Measurements from ENCODE around the gene TTLL9. TPM values are rescaled to one million over a fixed set of nuclear protein-coding genes. Genes with fewer than 3 reads are reported as not detected.

The TTLL9 gene
- total and polyA plus RNA-seq, 2 of the 13 experiments (the other 11 are each of a cell fraction or from before 2014, with no cell fraction given) = not detected

DNA sequence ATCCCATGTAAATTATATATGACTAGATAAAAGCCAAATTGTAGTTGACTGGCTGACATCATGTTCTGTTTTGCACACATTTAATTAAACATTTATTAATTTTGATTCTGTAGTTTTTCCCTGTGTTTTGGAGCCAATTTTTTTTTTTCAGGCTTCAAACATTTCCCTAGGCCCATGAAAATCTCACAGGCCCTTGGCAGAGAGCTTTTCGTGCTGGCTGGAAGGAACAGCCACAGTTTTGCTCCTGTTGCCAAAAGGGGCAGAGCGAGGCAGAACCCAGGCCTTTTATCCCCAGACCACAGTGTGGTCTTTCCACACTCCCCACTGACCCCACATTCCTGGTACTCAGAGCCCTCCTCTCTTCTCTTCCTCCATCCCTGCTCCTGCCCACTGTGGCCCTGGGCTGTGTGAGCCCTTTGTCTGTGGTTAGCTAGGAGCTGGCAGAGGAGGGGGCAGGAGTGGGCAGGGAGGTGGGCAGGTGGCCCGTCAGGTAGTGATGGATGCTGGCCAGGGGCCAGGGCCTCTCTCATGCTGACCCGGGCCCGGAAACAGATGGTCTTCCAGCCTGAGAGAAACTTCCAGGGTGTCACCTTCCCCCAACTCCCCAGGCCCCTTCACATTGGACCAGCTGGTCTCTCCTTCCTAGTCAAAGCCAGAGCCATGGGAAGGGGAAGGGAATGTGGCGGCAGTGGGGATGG lies 120.4 kb downstream of the TTLL9 start:
- Histone ChIP-seq H3K27me3 (ENCODE audit: control insufficient read depth in 1 of 2, insufficient read depth in 2 of 2, low read length in 2 of 2) (peaks cover 8 to 42% of the 10 kb centered on the region in 2 experiments; a peak in 4 of 5 replicates), H2AFZ (ENCODE audit: low read length) (no peak overlapping the region), H3K4me1 (ENCODE audit: insufficient read depth, low read length) (no peaks in the 10 kb centered on the region), H3K4me2 (ENCODE audit: low read depth, low read length) (no peak overlapping the region), H3K27ac (ENCODE audit: extremely low read length, insufficient read depth, low read length) (no peak overlapping the region), H3K9me3 (ENCODE audit: low read length) (no peaks in the 10 kb centered on the region), H3K36me3 (replicated peaks in 1 of 2; ENCODE audit: control insufficient read depth in 1 of 2, insufficient read depth in 2 of 2, low read length in 2 of 2) (no peaks in the 10 kb centered on the region), H3K4me3 (replicated peaks in 1 of 3; ENCODE audit: insufficient read depth in 1 of 3, low read depth in 2 of 3, low read length in 3 of 3) (no peak overlapping the region), H4K20me1 (ENCODE audit: insufficient read depth, low read length) (peaks cover 6% of the 10 kb centered on the region; the same call in 1 of the 2 replicates), H3K9ac (ENCODE audit: insufficient read depth, low read depth, low read length) (no peak overlapping the region), H3K79me2 (ENCODE audit: insufficient read depth, low read length) (no peaks in the 10 kb centered on the region)
- under 1% methylated on average over 6 of the region's 6 CpGs for WGBS (ENCODE audit: low lambda C conversion rate)
- intact Hi-C loops (cut with micrococcal nuclease; ENCODE audit: unreplicated experiment) (no loop called here), in situ Hi-C loops (cut with HindIII; ENCODE audit: extremely low pct_ligation_motif_present, low pct_unique_long_range_greater_than_20kb) (no loop called here)
- ATAC-seq (no peak), FAIRE-seq (no peak), DNase-seq (ENCODE audit: low spot score) (no peak)
- CTCF ChIA-PET (ENCODE audit: low intra/inter-chr PET ratio, low total read pairs) = no interaction called here
- POLR2A ChIA-PET = no interaction called here
- TF ChIP-seq SRSF9 (IDR thresholded peaks at IDR 0.05; ENCODE audit: borderline replicate concordance, insufficient read depth, low read depth, low read length, poor library complexity, severe bottlenecking) (no peak), SAFB2 (CRISPR knock-in tag; IDR thresholded peaks at IDR 0.05; ENCODE audit: borderline replicate concordance, low read depth) (no peak)
- TF ChIP-seq, protein P1, sequence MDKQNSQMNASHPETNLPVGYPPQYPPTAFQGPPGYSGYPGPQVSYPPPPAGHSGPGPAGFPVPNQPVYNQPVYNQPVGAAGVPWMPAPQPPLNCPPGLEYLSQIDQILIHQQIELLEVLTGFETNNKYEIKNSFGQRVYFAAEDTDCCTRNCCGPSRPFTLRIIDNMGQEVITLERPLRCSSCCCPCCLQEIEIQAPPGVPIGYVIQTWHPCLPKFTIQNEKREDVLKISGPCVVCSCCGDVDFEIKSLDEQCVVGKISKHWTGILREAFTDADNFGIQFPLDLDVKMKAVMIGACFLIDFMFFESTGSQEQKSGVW (CRISPR knock-in tag; IDR thresholded peaks at IDR 0.05; ENCODE audit: borderline replicate concordance) = no peak
- TF ChIP-seq, protein P2, sequence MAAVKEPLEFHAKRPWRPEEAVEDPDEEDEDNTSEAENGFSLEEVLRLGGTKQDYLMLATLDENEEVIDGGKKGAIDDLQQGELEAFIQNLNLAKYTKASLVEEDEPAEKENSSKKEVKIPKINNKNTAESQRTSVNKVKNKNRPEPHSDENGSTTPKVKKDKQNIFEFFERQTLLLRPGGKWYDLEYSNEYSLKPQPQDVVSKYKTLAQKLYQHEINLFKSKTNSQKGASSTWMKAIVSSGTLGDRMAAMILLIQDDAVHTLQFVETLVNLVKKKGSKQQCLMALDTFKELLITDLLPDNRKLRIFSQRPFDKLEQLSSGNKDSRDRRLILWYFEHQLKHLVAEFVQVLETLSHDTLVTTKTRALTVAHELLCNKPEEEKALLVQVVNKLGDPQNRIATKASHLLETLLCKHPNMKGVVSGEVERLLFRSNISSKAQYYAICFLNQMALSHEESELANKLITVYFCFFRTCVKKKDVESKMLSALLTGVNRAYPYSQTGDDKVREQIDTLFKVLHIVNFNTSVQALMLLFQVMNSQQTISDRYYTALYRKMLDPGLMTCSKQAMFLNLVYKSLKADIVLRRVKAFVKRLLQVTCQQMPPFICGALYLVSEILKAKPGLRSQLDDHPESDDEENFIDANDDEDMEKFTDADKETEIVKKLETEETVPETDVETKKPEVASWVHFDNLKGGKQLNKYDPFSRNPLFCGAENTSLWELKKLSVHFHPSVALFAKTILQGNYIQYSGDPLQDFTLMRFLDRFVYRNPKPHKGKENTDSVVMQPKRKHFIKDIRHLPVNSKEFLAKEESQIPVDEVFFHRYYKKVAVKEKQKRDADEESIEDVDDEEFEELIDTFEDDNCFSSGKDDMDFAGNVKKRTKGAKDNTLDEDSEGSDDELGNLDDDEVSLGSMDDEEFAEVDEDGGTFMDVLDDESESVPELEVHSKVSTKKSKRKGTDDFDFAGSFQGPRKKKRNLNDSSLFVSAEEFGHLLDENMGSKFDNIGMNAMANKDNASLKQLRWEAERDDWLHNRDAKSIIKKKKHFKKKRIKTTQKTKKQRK (IDR thresholded peaks at IDR 0.05; ENCODE audit: low read length) = no peak
- no TSS peak for BruUV-seq (replicated peaks)

All from HepG2 (cell line).